Stimulated activated CD4-positive, alpha-beta T cell treated with anti-CD3 and anti-CD28 coated beads, Interleukin-15, amount 100 ng/mL, for 1 hour (primary cell): ENCODE results near the gene ZFAND3.
"Not testable (repeated sequence)": the region's sequence is repeated elsewhere in the genome, so short reads cannot be mapped to it uniquely, and the experiment has no call there.

Source experiments
- DNase-seq, 2 donors: peaks; one replicate each; pipeline ENCODE4 v3.0.0-alpha.2; 2020; ENCODE audit warnings: low read depth in 1 of 2, low spot score in 1 of 2

ZFAND3 gene

GRCh38 chr6:37930288-37930971 is 110.9 kb downstream of the ZFAND3 start:
- DNase-seq = no peak

- DNase-seq = no peak
These were observed 111.5 kb downstream of the ZFAND3 start for GRCh38 chr6:37931066-37931465.

DNA sequence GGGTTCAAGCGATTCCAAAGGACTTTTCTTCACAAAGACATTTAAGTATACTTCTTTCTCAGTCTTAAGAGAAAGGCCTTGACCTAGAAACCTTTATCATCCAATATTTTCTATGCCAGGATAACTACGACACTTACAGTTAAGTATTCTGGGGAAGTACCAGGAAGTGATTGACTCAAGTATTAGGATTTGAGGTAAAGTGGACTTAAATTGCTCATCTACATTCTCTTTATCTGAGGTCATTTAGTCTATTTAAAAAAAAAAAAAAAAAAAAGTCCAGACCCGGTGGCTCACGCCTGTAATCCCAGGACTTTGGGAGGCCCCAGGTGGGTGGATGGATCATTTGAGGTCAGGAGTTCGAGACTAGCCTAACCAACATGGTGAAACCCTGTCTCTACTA is 114.7 kb downstream of the ZFAND3 start:
- DNase-seq = no peak

DNA sequence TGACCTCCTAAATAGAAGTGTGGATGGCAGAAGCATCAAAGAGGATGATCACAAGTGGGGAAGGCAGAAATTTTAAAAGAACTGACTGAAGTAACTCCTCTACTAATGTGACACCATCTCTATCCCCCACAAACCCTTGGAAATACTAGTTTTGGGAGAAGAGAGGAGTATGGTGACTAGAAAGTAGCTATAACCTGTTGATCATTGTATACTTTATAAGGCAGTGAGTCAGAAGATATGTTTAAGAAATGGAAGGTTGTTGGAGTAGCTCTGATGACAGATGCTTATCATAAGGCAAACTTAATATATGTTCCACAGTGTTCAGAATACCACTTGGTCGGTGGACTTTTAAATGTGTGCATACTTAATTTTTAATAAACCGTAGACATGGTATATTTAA is 116.6 kb downstream of the ZFAND3 start:
- no peak for DNase-seq

GRCh38 chr6:37936906-37937305 is 117.4 kb downstream of the ZFAND3 start:
- DNase-seq = no peak

- DNase-seq = no peak
These were observed 119.4 kb downstream of the ZFAND3 start for GRCh38 chr6:37938909-37939308.

DNA sequence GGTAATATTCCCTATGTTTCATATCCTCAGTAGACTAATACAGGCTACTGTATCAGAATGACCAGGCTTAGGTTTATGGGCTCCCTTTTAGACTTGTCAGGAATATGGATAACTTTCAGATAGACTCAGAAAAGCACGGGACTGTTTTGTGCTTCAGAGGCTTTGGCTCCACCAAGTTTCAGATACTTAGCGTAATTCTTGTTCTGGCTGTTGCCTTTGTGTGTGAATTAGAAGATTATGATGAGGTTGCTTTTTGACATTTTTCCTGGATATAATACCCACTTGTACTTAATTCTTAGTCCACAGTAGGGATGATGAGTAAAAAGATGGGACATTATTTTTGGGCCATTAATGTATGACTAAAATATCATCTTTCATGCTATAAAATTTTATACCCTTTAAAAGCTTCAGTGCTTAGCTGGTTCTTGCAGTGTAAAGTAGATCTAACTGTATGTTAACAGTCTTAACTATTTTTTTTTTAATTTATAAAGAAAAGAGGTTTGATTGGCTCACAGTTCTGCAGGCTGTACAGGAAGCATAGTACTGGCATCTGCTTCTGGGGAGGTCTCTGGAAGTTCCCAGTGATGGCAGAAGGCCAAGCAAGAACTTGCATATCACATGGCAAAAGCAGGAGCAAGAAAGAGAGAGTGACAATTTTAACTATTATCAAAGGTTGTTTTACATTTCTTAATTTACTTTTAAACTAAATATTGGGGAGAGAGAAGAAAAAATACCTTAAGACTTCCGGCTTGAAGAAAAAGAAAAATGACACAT is 120.7 kb downstream of the ZFAND3 start:
- DNase-seq = no peak

DNA sequence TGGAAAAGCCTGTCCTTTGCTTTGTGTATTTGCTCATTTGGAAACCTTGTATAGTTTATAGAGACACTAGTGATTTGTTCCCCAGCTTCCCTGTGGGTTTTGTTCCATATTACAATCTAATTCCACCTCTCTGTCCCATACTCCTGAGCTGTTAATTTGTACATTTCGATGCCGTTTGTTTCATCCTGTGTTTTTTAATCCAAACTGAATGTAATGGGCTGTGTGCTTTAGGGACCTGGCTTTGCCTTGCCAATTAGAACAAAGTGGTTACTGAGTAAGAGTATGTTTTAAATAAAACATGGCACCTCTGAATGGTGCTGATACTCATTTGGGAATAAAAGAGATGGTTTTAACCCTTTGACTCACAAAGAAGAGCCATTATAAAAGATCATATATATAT is 122.3 kb downstream of the ZFAND3 start:
- no peak for DNase-seq

- no peak for DNase-seq
These were observed 123.3 kb downstream of the ZFAND3 start for GRCh38 chr6:37942606-37943376.

GRCh38 chr6:37943436-37944058 is 124.0 kb downstream of the ZFAND3 start:
- no peak for DNase-seq

- DNase-seq = no peak
These were observed 126.5 kb downstream of the ZFAND3 start for GRCh38 chr6:37946057-37946456.

GRCh38 chr6:37947468-37947867 is 127.9 kb downstream of the ZFAND3 start:
- DNase-seq = no peak

DNA sequence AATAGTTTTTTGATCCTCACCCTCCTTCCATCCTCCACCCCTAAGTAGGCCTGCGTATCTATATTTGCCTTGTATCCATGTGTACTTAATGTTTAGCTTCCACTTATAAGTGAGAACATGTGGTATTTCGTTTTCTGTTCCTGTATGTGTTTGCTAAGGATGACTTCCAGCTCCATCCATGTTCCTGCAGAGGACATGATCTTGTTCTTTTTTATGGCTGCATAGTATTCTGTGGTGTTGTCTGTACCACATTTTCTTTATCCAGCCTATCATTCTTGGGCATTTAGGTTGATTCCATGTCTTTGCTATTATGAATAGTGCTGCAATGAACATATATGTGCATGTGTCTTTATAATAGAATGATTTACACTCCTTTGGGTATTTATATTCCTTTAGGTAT is 129.1 kb downstream of the ZFAND3 start:
- not testable (repeated sequence) for DNase-seq

- no peak for DNase-seq
These were observed 132.5 kb downstream of the ZFAND3 start for GRCh38 chr6:37952027-37952426.

- DNase-seq = no peak
These were observed 135.3 kb downstream of the ZFAND3 start for GRCh38 chr6:37954791-37955190.

DNA sequence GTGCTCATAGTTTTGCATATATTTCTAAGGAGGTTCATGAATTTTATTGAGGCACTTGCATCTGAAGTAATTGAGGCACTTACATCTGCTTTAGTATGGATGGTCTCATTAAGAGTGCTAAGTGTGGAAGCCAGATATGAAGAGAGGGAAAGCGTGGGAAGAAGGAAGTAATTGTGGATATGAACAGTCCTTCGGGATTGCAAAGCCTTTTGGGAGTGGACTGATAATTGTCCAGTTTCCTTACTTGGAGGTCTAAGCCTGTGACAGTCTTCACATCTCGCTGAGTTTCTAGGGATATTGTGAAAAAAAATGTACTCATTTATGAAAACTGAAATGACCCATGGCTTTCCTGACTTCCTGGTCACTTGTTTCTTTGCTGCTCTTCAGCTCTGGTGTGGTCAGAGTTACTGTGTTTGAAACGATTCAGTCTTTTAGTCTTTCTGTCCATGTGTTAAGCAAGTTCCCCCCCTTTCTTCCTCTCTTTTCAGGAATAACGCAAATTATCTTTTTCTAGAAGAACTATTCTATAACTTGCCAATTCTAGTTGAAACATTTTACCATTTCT is 137.3 kb downstream of the ZFAND3 start:
- DNase-seq = no peak

DNA sequence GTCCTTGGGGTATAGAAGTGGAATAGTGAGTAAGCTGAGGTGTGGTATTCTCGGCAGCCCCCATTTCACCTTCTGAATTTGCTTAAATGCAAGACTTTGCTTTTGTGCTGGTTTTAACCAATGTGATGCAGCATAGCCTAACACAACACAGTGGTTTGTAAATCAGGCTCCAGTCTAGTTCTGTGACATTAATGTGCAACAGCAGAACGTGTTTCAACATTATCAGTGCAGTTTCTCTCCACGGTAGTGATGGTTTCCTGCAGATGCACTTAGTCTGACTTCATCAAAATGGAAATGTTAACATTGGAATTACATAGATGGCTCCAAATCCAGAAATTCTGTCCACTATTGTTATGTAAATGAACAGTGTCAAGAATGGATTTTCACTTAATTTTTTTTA is 139.5 kb downstream of the ZFAND3 start:
- no peak for DNase-seq

- no peak for DNase-seq
These were observed 140.8 kb downstream of the ZFAND3 start for GRCh38 chr6:37960139-37960935.

DNA sequence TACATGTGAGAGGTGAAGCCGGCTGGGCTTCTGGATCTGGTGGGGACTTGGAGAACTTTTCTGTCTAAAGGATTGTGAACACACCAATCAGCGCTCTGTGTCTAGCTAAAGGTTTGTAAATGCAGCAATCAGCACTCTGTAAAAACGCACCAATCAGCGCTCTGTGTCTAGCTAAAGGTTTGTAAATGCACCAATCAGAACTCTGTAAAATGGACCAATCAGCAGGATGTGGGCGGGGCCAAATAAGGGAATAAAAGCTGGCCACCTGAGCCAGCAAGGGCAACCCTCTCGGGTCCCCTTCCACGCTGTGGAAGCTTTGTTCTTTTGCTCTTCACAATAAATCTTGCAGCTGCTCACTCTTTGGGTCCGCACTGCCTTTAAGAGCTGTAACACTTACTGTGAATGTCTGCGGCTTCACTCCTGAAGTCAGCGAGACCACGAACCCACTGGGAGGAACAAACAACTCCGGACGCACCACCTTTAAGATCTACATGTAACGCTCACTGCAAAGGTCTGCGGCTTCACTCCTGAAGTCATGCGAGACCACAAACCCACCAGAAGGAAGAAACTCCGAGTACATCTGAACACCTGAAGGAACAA is 143.1 kb downstream of the ZFAND3 start:
- DNase-seq = not testable (repeated sequence)
